RPMI8226 (cell line): ENCODE measurements around the gene NRXN3.

Experiments used
- DNase-seq: peaks from one replicate; pipeline ENCODE4 v3.0.0-alpha.2; 2015

NRXN3 gene

GRCh38 chr14:78170203-78170602 is at the start of gene NRXN3:
Gene NRXN3, plus strand, starts transcription at chr14:78170373. Its CDS starts 72,721 bp downstream, at chr14:78243094.
- no peak for DNase-seq

GRCh38 chr14:78122436-78122835 is 47.7 kb upstream of the NRXN3 start:
- no peak for DNase-seq

GRCh38 chr14:78123650-78124253 is 46.4 kb upstream of the NRXN3 start:
- DNase-seq: no peak

GRCh38 chr14:78127961-78128360 is 42.2 kb upstream of the NRXN3 start:
- DNase-seq: no peak

GRCh38 chr14:78129375-78129774 is 40.8 kb upstream of the NRXN3 start:
- DNase-seq: no peak

GRCh38 chr14:78130356-78130755 is 39.8 kb upstream of the NRXN3 start:
- no peak for DNase-seq

GRCh38 chr14:78131201-78131600 is 39.0 kb upstream of the NRXN3 start:
- DNase-seq: no peak

- no peak for DNase-seq
Measured at GRCh38 chr14:78131616-78132015, 38.6 kb upstream of the NRXN3 start.

- no peak for DNase-seq
Measured at GRCh38 chr14:78135450-78135891, 34.7 kb upstream of the NRXN3 start.

- DNase-seq: no peak
Measured at GRCh38 chr14:78136695-78137094, 33.5 kb upstream of the NRXN3 start.

GRCh38 chr14:78141590-78141989 is 28.6 kb upstream of the NRXN3 start:
- DNase-seq: no peak

GRCh38 chr14:78142998-78143397 is 27.2 kb upstream of the NRXN3 start:
- DNase-seq: no peak

GRCh38 chr14:78143489-78144145 is 26.6 kb upstream of the NRXN3 start:
- no peak for DNase-seq

- no peak for DNase-seq
Measured at GRCh38 chr14:78152201-78153063, 17.7 kb upstream of the NRXN3 start.

GRCh38 chr14:78153064-78153341 is 17.2 kb upstream of the NRXN3 start:
- peak; percentile 27 for DNase-seq

GRCh38 chr14:78154827-78155226 is 15.3 kb upstream of the NRXN3 start:
- no peak for DNase-seq

GRCh38 chr14:78156196-78156595 is 14.0 kb upstream of the NRXN3 start:
- no peak for DNase-seq

GRCh38 chr14:78157494-78158437 is 12.4 kb upstream of the NRXN3 start:
- peak; percentile 27 for DNase-seq

GRCh38 chr14:78162202-78162601 is 8.0 kb upstream of the NRXN3 start:
- DNase-seq: no peak

- peak; percentile 37 for DNase-seq
Measured at GRCh38 chr14:78164226-78164853, 5.8 kb upstream of the NRXN3 start.

GRCh38 chr14:78172428-78172827 is 2.3 kb downstream of the NRXN3 start:
- DNase-seq: no peak

GRCh38 chr14:78173346-78174035 is 3.3 kb downstream of the NRXN3 start:
- no peak for DNase-seq
